HCT116 (cell line): ENCODE results near the gene PPP1R11. TPM values are rescaled to one million over a fixed set of nuclear protein-coding genes. Genes with fewer than 3 reads are reported as not detected.

Source experiments
- ATAC-seq: fragments of 200-7000 bp; cut with Tn5 transposase; 2 replicates; pipeline ENCODE4 v1.9.1; 2020; ENCODE audit warnings: mild to moderate bottlenecking, moderate library complexity
- BruUV-seq: library from RNA; stranded (reverse); fragments of 400-500 nt; replicated peaks from 2 replicates; lab custom pipeline; 2021; lab: Mats Ljungman, UMichigan
- CTCF ChIA-PET: fragments of 300-600 bp; sonication (Branson Sonifier 250); formaldehyde crosslinking; loops from one replicate; lab custom pipeline; 2021; ENCODE audit warnings: antibody characterized with exemption; lab: Charles Lee
- POLR2A ChIA-PET: fragments of 300-600, 350-600 bp; sonication (Branson Sonifier 250); formaldehyde crosslinking; loops from one replicate; lab custom pipeline; 2021; ENCODE audit warnings: antibody characterized with exemption; lab: Charles Lee
- RAD21 ChIA-PET, 2 experiments: fragments of 300-600 bp; sonication (Branson Sonifier 250); formaldehyde crosslinking; loops; one replicate each; lab custom pipeline; 2023; ENCODE audit warnings: low total read pairs in 2 of 2; ENCODE audit not compliant: uncharacterized antibody in 2 of 2, unreplicated experiment in 2 of 2, low non-redundant PET in 1 of 2; lab: Charles Lee
- DNase-seq: peaks from one replicate; pipeline ENCODE4 v3.0.0-alpha.2; 2010; ENCODE audit warnings: low read depth, low spot score
- H2AFZ ChIP-seq: fragments of 200-600 bp; shearing (Covaris generic), sonication (generic); 2 replicates; pipeline ENCODE4 v1.6.1; 2017; ENCODE audit warnings: low read depth, mixed run types, mixed read lengths, antibody characterized with exemption, low read length; ENCODE audit not compliant: poor library complexity, severe bottlenecking
- H3K27ac ChIP-seq: 2 replicates; pipeline ENCODE4 v1.5.1; 2012; ENCODE audit warnings: low read depth, low read length
- H3K27me3 ChIP-seq: fragments of 200-600 bp; sonication (generic); 2 replicates; pipeline ENCODE4 v1.6.1; 2016; ENCODE audit warnings: mixed run types, low read length, mixed read lengths; ENCODE audit not compliant: insufficient read depth
- H3K36me3 ChIP-seq, 2 experiments: fragments of 200-500 bp in 1 of 2; fragments of 200-600 bp in 1 of 2; sonication (Bioruptor generic) in 1 of 2; sonication (generic) in 1 of 2; 2 replicates each; pipeline versions ENCODE4 v1.5.1 to v1.6.1; 2014 to 2016; ENCODE audit warnings: low read length in 2 of 2, inconsistent platforms in 1 of 2, mixed read lengths in 1 of 2, mixed run types in 1 of 2; ENCODE audit not compliant: insufficient read depth in 2 of 2, control insufficient read depth in 1 of 2
- H3K4me1 ChIP-seq, 2 experiments: fragments of 200-600 bp in 1 of 2; sonication (generic) in 1 of 2; 2 replicates each; pipeline versions ENCODE4 v1.5.1 to v1.6.1; 2012 to 2017; ENCODE audit warnings: low read length in 2 of 2, inconsistent platforms in 1 of 2, mild to moderate bottlenecking in 1 of 2, mixed read lengths in 1 of 2, mixed run types in 1 of 2, moderate library complexity in 1 of 2; ENCODE audit not compliant: insufficient read depth in 2 of 2, control insufficient read depth in 1 of 2
- H3K4me2 ChIP-seq: fragments of 200-600 bp; sonication (generic); 2 replicates; pipeline ENCODE4 v1.6.1; 2017; ENCODE audit warnings: mixed run types, low read length, mixed read lengths
- H3K4me3 ChIP-seq, 2 experiments: fragments of 200-600 bp in 1 of 2; sonication (generic) in 1 of 2; replicated peaks in 1 of 2; 2 replicates each; pipeline ENCODE4 v1.5.1; 2011 to 2016; ENCODE audit warnings: low read length in 2 of 2, control low read depth in 1 of 2, low read depth in 1 of 2, mild to moderate bottlenecking in 1 of 2, mixed read lengths in 1 of 2, mixed run types in 1 of 2
- H3K79me2 ChIP-seq: fragments of 200-600 bp; sonication (generic); 2 replicates; pipeline ENCODE4 v1.6.1; 2017; ENCODE audit warnings: mild to moderate bottlenecking, mixed run types, low read length, moderate library complexity, mixed read lengths; ENCODE audit not compliant: insufficient read depth
- H3K9ac ChIP-seq: fragments of 200-600 bp; sonication (generic); 2 replicates; pipeline ENCODE4 v1.6.1; 2016; ENCODE audit warnings: low read length, mixed read lengths
- H3K9me2 ChIP-seq: fragments of 200-600 bp; sonication (generic), shearing (Covaris generic); 2 replicates; pipeline ENCODE4 v1.6.1; 2017; ENCODE audit warnings: mixed run types, mild to moderate bottlenecking, moderate library complexity; ENCODE audit not compliant: insufficient read depth
- H3K9me3 ChIP-seq, 2 experiments: fragments of 200-500 bp in 1 of 2; fragments of 200-600 bp in 1 of 2; sonication (Bioruptor generic) in 1 of 2; sonication (generic) in 1 of 2; 2 replicates each; pipeline ENCODE4 v1.6.1; 2014 to 2017; ENCODE audit warnings: low read length in 2 of 2, mixed read lengths in 2 of 2, inconsistent platforms in 1 of 2, low read depth in 1 of 2, mild to moderate bottlenecking in 1 of 2, mixed run types in 1 of 2, moderate library complexity in 1 of 2; ENCODE audit not compliant: control insufficient read depth in 1 of 2, insufficient read depth in 1 of 2
- H4K20me1 ChIP-seq: fragments of 200-600 bp; sonication (generic), shearing (Covaris generic); 2 replicates; pipeline ENCODE4 v1.6.1; 2017; ENCODE audit warnings: mixed run types, mild to moderate bottlenecking, moderate library complexity; ENCODE audit not compliant: insufficient read depth
- CEBPB ChIP-seq: IDR thresholded peaks from 2 replicates; pipeline ENCODE4 v1.6.1; 2012; ENCODE audit warnings: low read depth
- ELF1 ChIP-seq: IDR thresholded peaks from 2 replicates; pipeline ENCODE4 v1.6.1; 2012; ENCODE audit warnings: low read depth, borderline replicate concordance
- EZH2phosphoT487 ChIP-seq: fragments of 200-600 bp; IDR thresholded peaks from 2 replicates; pipeline ENCODE4 v1.6.1; 2018; ENCODE audit warnings: antibody characterized with exemption, borderline replicate concordance
- FOSL1 ChIP-seq: IDR thresholded peaks from 2 replicates; pipeline ENCODE4 v1.6.1; 2012; ENCODE audit warnings: low read depth
- POLR2A ChIP-seq: IDR thresholded peaks from 2 replicates; pipeline ENCODE4 v1.7.0; 2011; ENCODE audit warnings: borderline replicate concordance; ENCODE audit not compliant: insufficient read depth, insufficient read length; ENCODE audit errors: extremely low read depth
- POLR2AphosphoS5 ChIP-seq: IDR thresholded peaks from 2 replicates; pipeline ENCODE4 v1.6.1; 2011; ENCODE audit warnings: mild to moderate bottlenecking, low read depth, low read length, moderate library complexity
- RAD21 ChIP-seq: IDR thresholded peaks from 2 replicates; pipeline ENCODE4 v1.6.1; 2012; ENCODE audit warnings: low read depth, mild to moderate bottlenecking
- SIN3A ChIP-seq: IDR thresholded peaks from 2 replicates; pipeline ENCODE4 v1.6.1; 2012; ENCODE audit warnings: low read depth
- SP1 ChIP-seq: IDR thresholded peaks from 2 replicates; pipeline ENCODE4 v1.6.1; 2012; ENCODE audit warnings: low read depth
- TCF7L2 ChIP-seq: IDR thresholded peaks from 2 replicates; pipeline ENCODE4 v1.7.0; 2011; ENCODE audit warnings: borderline replicate concordance, inconsistent platforms; ENCODE audit not compliant: insufficient read depth, insufficient read length; ENCODE audit errors: extremely low read depth
- YY1 ChIP-seq: IDR thresholded peaks from 2 replicates; pipeline ENCODE4 v1.6.1; 2011; ENCODE audit warnings: low read length, low read depth, moderate library complexity, mild to moderate bottlenecking; ENCODE audit not compliant: insufficient replicate concordance; ENCODE audit errors: extremely low read depth
- ZFX ChIP-seq: fragments of 450-650 bp; IDR thresholded peaks from 2 replicates; pipeline ENCODE4 v1.6.1; 2017
- ZNF274 ChIP-seq: fragments of 200-500 bp; sonication (Bioruptor generic); IDR thresholded peaks from 2 replicates; pipeline ENCODE4 v1.6.1; 2014; ENCODE audit warnings: mild to moderate bottlenecking, low read depth, low read length, inconsistent platforms
- intact Hi-C: fragments of 100-400 bp; cut with micrococcal nuclease; formaldehyde crosslinking; loops from 2 replicates; pipeline ENCODE4 v1.10.0; 2022
- total RNA-seq: library from RNA; stranded (reverse); gene quantifications from one replicate; pipeline ENCODE4 v1.2.1, GENCODE V29; 2021; ENCODE audit not compliant: unreplicated experiment
- TF ChIP-seq, protein P1 (sequence below): IDR thresholded peaks from 2 replicates; pipeline ENCODE4 v1.6.1; 2012; ENCODE audit warnings: low read depth
- TF ChIP-seq, protein P2 (sequence below), 3 experiments: fragments of 200-600 bp in 1 of 3; sonication (generic) in 1 of 3; IDR thresholded peaks in 2 of 3; conservative IDR thresholded peaks in 1 of 3; 2 replicates each; pipeline ENCODE4 v1.5.1; 2012 to 2017; ENCODE audit warnings: low read depth in 2 of 3, low read length in 2 of 3, antibody characterized with exemption in 1 of 3, borderline replicate concordance in 1 of 3, control low read depth in 1 of 3, mild to moderate bottlenecking in 1 of 3, mixed read lengths in 1 of 3, mixed run types in 1 of 3, moderate library complexity in 1 of 3; ENCODE audit not compliant: insufficient read depth in 1 of 3

The PPP1R11 gene
- total RNA-seq, 1 experiment from 2014 or later = 29.3 TPM

DNA sequence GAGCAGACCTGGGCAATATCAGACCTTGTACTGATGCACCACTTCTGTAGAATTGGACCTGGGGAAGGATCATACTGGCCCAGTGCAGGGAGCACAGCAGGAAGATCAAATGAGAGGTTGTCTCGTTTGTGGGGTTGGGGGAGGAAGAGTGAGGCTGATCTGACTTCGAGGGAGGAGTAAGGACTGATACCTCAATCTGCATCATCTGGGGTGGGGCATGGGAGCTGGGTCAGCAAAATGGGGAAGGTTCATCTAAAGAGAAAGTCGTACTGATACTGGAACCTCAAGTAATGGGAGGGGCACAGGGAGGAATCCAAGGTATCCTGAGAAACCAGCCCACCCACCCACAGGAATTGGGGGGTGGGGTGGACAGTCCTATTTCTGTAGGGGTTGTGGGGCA is 4.9 kb downstream of the PPP1R11 start:
- Histone ChIP-seq H3K9me2 (no peaks in the 10 kb centered on the region), H3K27ac (no peak overlapping the region), H3K27me3 (no peaks in the 10 kb centered on the region), H3K79me2 (peaks cover 12% of the 10 kb centered on the region), H4K20me1 (no peaks in the 10 kb centered on the region), H3K4me2 (no peak overlapping the region), H3K4me3 (no peak overlapping the region), H3K9ac (no peak overlapping the region), H3K36me3 (0 out of 4 replicates have a peak, but pooled peaks cover 0 to 2% of the 10 kb centered on the region in 2 experiments), H2AFZ (no peak overlapping the region), H3K4me1 (peaks cover 11 to 28% of the 10 kb centered on the region in 2 experiments), H3K9me3 (no peaks in the 10 kb centered on the region)
- CTCF ChIA-PET = no interaction called here
- intact Hi-C loops = no loop called here
- no peak for ATAC-seq
- RAD21 ChIA-PET = no interaction called here
- no TSS peak for BruUV-seq
- no peak for DNase-seq
- TF ChIP-seq RAD21 (no peak), CEBPB (no peak), SP1 (no peak), ELF1 (no peak), POLR2A (no peak)
- POLR2A ChIA-PET = no interaction called here

DNA sequence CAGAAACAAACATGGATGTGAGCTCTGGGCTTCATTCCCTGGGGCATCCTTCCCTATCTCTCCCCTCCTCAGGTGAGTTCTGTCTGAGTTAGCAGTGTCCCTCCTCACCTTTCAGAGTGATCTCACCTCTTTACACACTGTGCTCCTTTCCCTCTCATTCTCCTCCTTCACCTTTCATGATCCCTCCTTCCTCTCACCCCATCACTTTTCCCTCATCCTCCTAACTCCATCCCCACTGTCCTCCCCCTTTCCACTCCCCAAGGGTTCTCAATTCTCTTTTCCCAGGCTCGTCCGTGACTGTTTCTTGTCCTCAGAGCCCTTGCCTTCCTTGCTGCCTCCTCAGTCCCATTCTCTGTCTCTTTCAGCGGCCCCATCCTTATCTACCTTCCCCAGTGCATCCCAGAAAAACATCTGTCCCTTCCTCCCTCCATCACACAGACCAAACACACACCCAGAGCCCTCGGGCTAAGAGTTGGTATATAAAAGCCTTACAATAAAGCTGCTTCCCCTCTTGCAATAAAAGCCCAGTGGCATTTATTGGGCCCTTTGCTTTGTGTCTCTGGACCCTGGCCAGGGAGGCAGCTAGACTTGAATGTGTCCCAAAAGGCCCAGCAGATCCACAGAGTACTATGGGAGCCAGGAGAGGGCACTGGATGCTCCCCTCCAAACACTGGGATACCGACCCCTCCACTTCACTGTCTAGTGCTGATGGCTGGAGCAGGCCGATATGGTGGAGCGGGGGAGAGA is 6.7 kb downstream of the PPP1R11 start:
- no peak overlapping the region for H3K4me3 ChIP-seq
- TF ChIP-seq YY1 (no peak), POLR2AphosphoS5 (no peak), EZH2phosphoT487 (no peak), SIN3A (no peak), TCF7L2 (no peak), ZFX (no peak), CEBPB (no peak), FOSL1 (no peak), ZNF274 (no peak), RAD21 (no peak), ELF1 (no peak)
- TF ChIP-seq, protein P1, sequence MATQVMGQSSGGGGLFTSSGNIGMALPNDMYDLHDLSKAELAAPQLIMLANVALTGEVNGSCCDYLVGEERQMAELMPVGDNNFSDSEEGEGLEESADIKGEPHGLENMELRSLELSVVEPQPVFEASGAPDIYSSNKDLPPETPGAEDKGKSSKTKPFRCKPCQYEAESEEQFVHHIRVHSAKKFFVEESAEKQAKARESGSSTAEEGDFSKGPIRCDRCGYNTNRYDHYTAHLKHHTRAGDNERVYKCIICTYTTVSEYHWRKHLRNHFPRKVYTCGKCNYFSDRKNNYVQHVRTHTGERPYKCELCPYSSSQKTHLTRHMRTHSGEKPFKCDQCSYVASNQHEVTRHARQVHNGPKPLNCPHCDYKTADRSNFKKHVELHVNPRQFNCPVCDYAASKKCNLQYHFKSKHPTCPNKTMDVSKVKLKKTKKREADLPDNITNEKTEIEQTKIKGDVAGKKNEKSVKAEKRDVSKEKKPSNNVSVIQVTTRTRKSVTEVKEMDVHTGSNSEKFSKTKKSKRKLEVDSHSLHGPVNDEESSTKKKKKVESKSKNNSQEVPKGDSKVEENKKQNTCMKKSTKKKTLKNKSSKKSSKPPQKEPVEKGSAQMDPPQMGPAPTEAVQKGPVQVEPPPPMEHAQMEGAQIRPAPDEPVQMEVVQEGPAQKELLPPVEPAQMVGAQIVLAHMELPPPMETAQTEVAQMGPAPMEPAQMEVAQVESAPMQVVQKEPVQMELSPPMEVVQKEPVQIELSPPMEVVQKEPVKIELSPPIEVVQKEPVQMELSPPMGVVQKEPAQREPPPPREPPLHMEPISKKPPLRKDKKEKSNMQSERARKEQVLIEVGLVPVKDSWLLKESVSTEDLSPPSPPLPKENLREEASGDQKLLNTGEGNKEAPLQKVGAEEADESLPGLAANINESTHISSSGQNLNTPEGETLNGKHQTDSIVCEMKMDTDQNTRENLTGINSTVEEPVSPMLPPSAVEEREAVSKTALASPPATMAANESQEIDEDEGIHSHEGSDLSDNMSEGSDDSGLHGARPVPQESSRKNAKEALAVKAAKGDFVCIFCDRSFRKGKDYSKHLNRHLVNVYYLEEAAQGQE = no peak
- TF ChIP-seq, protein P2, sequence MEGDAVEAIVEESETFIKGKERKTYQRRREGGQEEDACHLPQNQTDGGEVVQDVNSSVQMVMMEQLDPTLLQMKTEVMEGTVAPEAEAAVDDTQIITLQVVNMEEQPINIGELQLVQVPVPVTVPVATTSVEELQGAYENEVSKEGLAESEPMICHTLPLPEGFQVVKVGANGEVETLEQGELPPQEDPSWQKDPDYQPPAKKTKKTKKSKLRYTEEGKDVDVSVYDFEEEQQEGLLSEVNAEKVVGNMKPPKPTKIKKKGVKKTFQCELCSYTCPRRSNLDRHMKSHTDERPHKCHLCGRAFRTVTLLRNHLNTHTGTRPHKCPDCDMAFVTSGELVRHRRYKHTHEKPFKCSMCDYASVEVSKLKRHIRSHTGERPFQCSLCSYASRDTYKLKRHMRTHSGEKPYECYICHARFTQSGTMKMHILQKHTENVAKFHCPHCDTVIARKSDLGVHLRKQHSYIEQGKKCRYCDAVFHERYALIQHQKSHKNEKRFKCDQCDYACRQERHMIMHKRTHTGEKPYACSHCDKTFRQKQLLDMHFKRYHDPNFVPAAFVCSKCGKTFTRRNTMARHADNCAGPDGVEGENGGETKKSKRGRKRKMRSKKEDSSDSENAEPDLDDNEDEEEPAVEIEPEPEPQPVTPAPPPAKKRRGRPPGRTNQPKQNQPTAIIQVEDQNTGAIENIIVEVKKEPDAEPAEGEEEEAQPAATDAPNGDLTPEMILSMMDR (IDR thresholded peaks at IDR 0.05 in 2 of 3, conservative IDR thresholded peaks at IDR 0.05 in 1 of 3; ENCODE audit: borderline replicate concordance in 1 of 3, insufficient read depth in 1 of 3, low read depth in 2 of 3, low read length in 2 of 3) = no peak

More for the DNA sequence above, 6.7 kb downstream of the PPP1R11 start:
- no peaks in the 10 kb centered on the region for H3K27me3 ChIP-seq
- 0 out of 4 replicates have a peak, but pooled peaks cover 0 to 2% of the 10 kb centered on the region in 2 experiments for H3K36me3 ChIP-seq
- no peaks in the 10 kb centered on the region for H3K79me2 ChIP-seq
- H3K9ac ChIP-seq = no peak overlapping the region
- ChIA-PET RAD21 (no interaction called here), CTCF (no interaction called here), POLR2A (no interaction called here)
- no peaks in the 10 kb centered on the region for H3K9me3 ChIP-seq
- H2AFZ ChIP-seq = no peak overlapping the region
- peaks cover 11 to 19% of the 10 kb centered on the region in 2 experiments for H3K4me1 ChIP-seq
- no peak for DNase-seq
- H4K20me1 ChIP-seq = no peaks in the 10 kb centered on the region
- ATAC-seq = no peak
- intact Hi-C loops = no loop called here
- H3K27ac ChIP-seq = no peak overlapping the region
- H3K9me2 ChIP-seq = no peaks in the 10 kb centered on the region
- no peak overlapping the region for H3K4me2 ChIP-seq
- no TSS peak for BruUV-seq
